Mucosa of descending colon (tissue), 3 donors: ENCODE data around the gene ALKBH4. TPM values are rescaled to one million over a fixed set of nuclear protein-coding genes. Genes with fewer than 3 reads are reported as not detected.
A peak's percentile ranks its signal among the peaks of the same experiment; 100 is the strongest.

Source experiments
- ATAC-seq: fragments of 200-7000 bp; cut with Tn5 transposase; one replicate; pipeline ENCODE4 v1.9.1; 2020; ENCODE audit warnings: mild to moderate bottlenecking, moderate library complexity
- DNase-seq, 3 donors: peaks; one replicate each; pipeline ENCODE4 v3.0.0-alpha.2; 2020
- H3K36me3 ChIP-seq: fragments of 200-600 bp; one replicate; pipeline ENCODE4 v1.8.0; 2021; ENCODE audit warnings: low read depth, mild to moderate bottlenecking
- H3K4me1 ChIP-seq: fragments of 200-600 bp; one replicate; pipeline ENCODE4 v1.8.0; 2021; ENCODE audit warnings: low read depth, mild to moderate bottlenecking
- H3K4me3 ChIP-seq: fragments of 200-600 bp; one replicate; pipeline ENCODE4 v1.8.0; 2021; ENCODE audit warnings: mild to moderate bottlenecking
- H3K9me3 ChIP-seq: fragments of 200-600 bp; one replicate; pipeline ENCODE4 v1.8.0; 2021; ENCODE audit warnings: mild to moderate bottlenecking
- CTCF ChIP-seq: fragments of 200-600 bp; IDR thresholded peaks from one replicate; pipeline ENCODE4 v1.8.0; 2022; ENCODE audit warnings: antibody characterized with exemption, mild to moderate bottlenecking
- intact Hi-C, 2 donors: fragments of 100-400 bp; cut with DNase I in 1 of 2; cut with micrococcal nuclease in 1 of 2; formaldehyde crosslinking; loops; one replicate each; pipeline versions ENCODE4 v1.11.0 to v1.11.1; 2022; cut with DNase I, micrococcal nuclease
- total RNA-seq, 3 donors: library from RNA; stranded (reverse); fragmentation: NEBNext Ultra II Directional in 2 of 3; extraction: Animal tissue kit (Norgen Biotek cat#: 25700) in 2 of 3; gene quantifications; one replicate each; pipeline versions ENCODE4 v1.2.1 to v1.2.4, GENCODE V29; 2021 to 2023
- donor health status: DM: no; HTN: no; CAD: no; lungs with moderate emphysema.
- donor health status: DM: no; HTN: no; CAD: no.
- donor health status: DM: no; HTN: yes; CAD: no.

The ALKBH4 gene
- total RNA-seq, 3 donors from 2014 or later, result 8.4 to 11.1 (median 10.0) TPM

- ATAC-seq (no peak), DNase-seq (no peak)
- no peak for TF ChIP-seq CTCF
- Histone ChIP-seq H3K4me3 (no peak overlapping the region), H3K4me1 (peaks cover 8% of the 10 kb centered on the region), H3K9me3 (no peaks in the 10 kb centered on the region), H3K36me3 (no peaks in the 10 kb centered on the region)
- intact Hi-C loops, result no loop called here
Measured at GRCh38 chr7:102427019-102427405, 37.7 kb downstream of the ALKBH4 start.

- intact Hi-C loops, result no loop called here
- no peak for TF ChIP-seq CTCF
- H3K4me3 ChIP-seq, result no peak overlapping the region
- DNase-seq, result peak; percentile 50 to 79 (median 58)
- H3K4me1 ChIP-seq, result peaks cover 4% of the 10 kb centered on the region
- H3K9me3 ChIP-seq, result no peaks in the 10 kb centered on the region
- ATAC-seq, result peak; percentile 64
- H3K36me3 ChIP-seq, result no peaks in the 10 kb centered on the region
Measured at GRCh38 chr7:102426268-102427018, 38.2 kb downstream of the ALKBH4 start.

- ATAC-seq (peak; percentile 82), DNase-seq (peak; percentile 67 to 93 (median 71))
- intact Hi-C loops, result no loop called here
- TF ChIP-seq CTCF, result no peak
- no peaks in the 10 kb centered on the region for H3K9me3 ChIP-seq
- no peaks in the 10 kb centered on the region for H3K4me1 ChIP-seq
- H3K36me3 ChIP-seq, result peaks cover 3% of the 10 kb centered on the region
- H3K4me3 ChIP-seq, result no peak overlapping the region
Measured at GRCh38 chr7:102425639-102426267, 38.9 kb downstream of the ALKBH4 start.

- Histone ChIP-seq H3K36me3 (peaks cover 3% of the 10 kb centered on the region), H3K9me3 (no peaks in the 10 kb centered on the region), H3K4me1 (no peaks in the 10 kb centered on the region), H3K4me3 (no peak overlapping the region)
- ATAC-seq (peak; percentile 10), DNase-seq (no peak)
- TF ChIP-seq CTCF, result no peak
- intact Hi-C loops, result no loop called here
Measured at GRCh38 chr7:102424787-102425218, 39.9 kb downstream of the ALKBH4 start.

GRCh38 chr7:102424129-102424551 is 40.5 kb downstream of the ALKBH4 start:
- intact Hi-C loops, result no loop called here
- ATAC-seq, result no peak

More at GRCh38 chr7:102424129-102424551, 40.5 kb downstream of the ALKBH4 start:
- Histone ChIP-seq H3K9me3 (no peaks in the 10 kb centered on the region), H3K4me1 (no peaks in the 10 kb centered on the region), H3K4me3 (no peak overlapping the region), H3K36me3 (peaks cover 3% of the 10 kb centered on the region)
- DNase-seq, result no peak
- no peak for TF ChIP-seq CTCF
